ENCODE data around the gene SPSB1. TPM values are rescaled to one million over a fixed set of nuclear protein-coding genes. Genes with fewer than 3 reads are reported as not detected.

Gene SPSB1
- total and polyA plus RNA-seq, 2 experiments from 2014 or later = 2.4 to 6.8 TPM

GRCh38 chr1:9362488-9362887, 69.8 kb downstream of the SPSB1 start:
- Histone ChIP-seq H3K9me2 (ENCODE audit: insufficient read depth) (no peaks in the 10 kb centered on the region), H2AFZ (no peak overlapping the region), H3K4me1 (ENCODE audit: insufficient read depth) (no peaks in the 10 kb centered on the region), H4K20me1 (replicated peaks; ENCODE audit: insufficient read depth) (no peaks in the 10 kb centered on the region; the same call in 1 of the 2 replicates), H3K27me3 (ENCODE audit: insufficient read depth) (no peaks in the 10 kb centered on the region), H3K79me2 (replicated peaks; ENCODE audit: insufficient read depth) (no peaks in the 10 kb centered on the region), H3K4me2 (no peak overlapping the region), H3F3A (replicated peaks; ENCODE audit: low read depth) (no peaks in the 10 kb centered on the region), H3K27ac (ENCODE audit: low read depth) (no peak overlapping the region), H3K4me3 (no peak overlapping the region), H3K36me3 (ENCODE audit: insufficient read depth) (no peaks in the 10 kb centered on the region)
- peaks cover 11% of the 10 kb centered on the region for H3K27me3 Mint-ChIP-seq (ENCODE audit: insufficient read depth, low read depth, poor library complexity)
- TF ChIP-seq STAT1 (IDR thresholded peaks at IDR 0.05; ENCODE audit: unreplicated experiment) = no peak
- TF ChIP-seq REST (IDR thresholded peaks at IDR 0.05; ENCODE audit: unreplicated experiment) = no peak
- no peak for TF ChIP-seq EZH2phosphoT487 (IDR thresholded peaks at IDR 0.05; ENCODE audit: unreplicated experiment)
- no peak for TF ChIP-seq JUNB (IDR thresholded peaks at IDR 0.05; ENCODE audit: unreplicated experiment)
- TF ChIP-seq ETS1 (IDR thresholded peaks at IDR 0.05) = no peak
- TF ChIP-seq NANOG (IDR thresholded peaks at IDR 0.05; ENCODE audit: borderline replicate concordance) = no peak
- DNase-seq (ENCODE audit: low spot score) (no peak), ATAC-seq (no peak)
- H3K27ac Mint-ChIP-seq = no peak overlapping the region
- H3K4me3 Mint-ChIP-seq = no peak overlapping the region
- no peaks in the 10 kb centered on the region for H3K9me3 Mint-ChIP-seq
- no peaks in the 10 kb centered on the region for H3K36me3 Mint-ChIP-seq (ENCODE audit: low read depth)
- H3K4me1 Mint-ChIP-seq = no peaks in the 10 kb centered on the region

GRCh38 chr1:9363061-9363471, 70.4 kb downstream of the SPSB1 start:
- H3K4me3 Mint-ChIP-seq = no peak overlapping the region
- H3K4me1 Mint-ChIP-seq = no peaks in the 10 kb centered on the region
- H3K36me3 Mint-ChIP-seq (ENCODE audit: low read depth) = no peaks in the 10 kb centered on the region
- Histone ChIP-seq H3K9me2 (ENCODE audit: insufficient read depth) (no peaks in the 10 kb centered on the region), H3K27ac (ENCODE audit: low read depth) (no peak overlapping the region), H3K36me3 (ENCODE audit: insufficient read depth) (no peaks in the 10 kb centered on the region), H2AFZ (no peak overlapping the region), H4K20me1 (replicated peaks; ENCODE audit: insufficient read depth) (no peaks in the 10 kb centered on the region; the same call in 1 of the 2 replicates), H3K4me2 (no peak overlapping the region), H3K79me2 (replicated peaks; ENCODE audit: insufficient read depth) (no peaks in the 10 kb centered on the region), H3K27me3 (ENCODE audit: insufficient read depth) (no peaks in the 10 kb centered on the region), H3K4me3 (no peak overlapping the region), H3K4me1 (ENCODE audit: insufficient read depth) (no peaks in the 10 kb centered on the region), H3F3A (replicated peaks; ENCODE audit: low read depth) (no peaks in the 10 kb centered on the region)
- no peaks in the 10 kb centered on the region for H3K9me3 Mint-ChIP-seq
- ATAC-seq (no peak), DNase-seq (ENCODE audit: low spot score) (no peak)
- no peak overlapping the region for H3K27ac Mint-ChIP-seq
- peaks cover 14% of the 10 kb centered on the region for H3K27me3 Mint-ChIP-seq (ENCODE audit: insufficient read depth, low read depth, poor library complexity)
- TF ChIP-seq POLR2AphosphoS5 (IDR thresholded peaks at IDR 0.05; ENCODE audit: low read depth) (no peak), ETS1 (IDR thresholded peaks at IDR 0.05) (no peak), STAT1 (IDR thresholded peaks at IDR 0.05; ENCODE audit: unreplicated experiment) (no peak), JUNB (IDR thresholded peaks at IDR 0.05; ENCODE audit: unreplicated experiment) (no peak), ZNF462 (CRISPR knock-in tag; IDR thresholded peaks at IDR 0.05) (no peak), CREB1 (CRISPR knock-in tag; IDR thresholded peaks at IDR 0.05; ENCODE audit: low read depth) (no peak)

Data from GM23338 (cell line).